MM.1S (cell line): ENCODE measurements around the gene PCLO.

Experiments used
- EZH2phosphoT487 ChIP-seq: fragments of 300-600 bp; sonication (generic); IDR thresholded peaks from 2 replicates; pipeline ENCODE4 v1.6.1; 2018; ENCODE audit warnings: antibody characterized with exemption, low read length
- TF ChIP-seq, protein P1 (sequence below): fragments of 300-600 bp; sonication (generic); IDR thresholded peaks from 2 replicates; pipeline ENCODE4 v1.5.1; 2016; ENCODE audit warnings: antibody characterized with exemption, low read length, mixed read lengths

DNA sequence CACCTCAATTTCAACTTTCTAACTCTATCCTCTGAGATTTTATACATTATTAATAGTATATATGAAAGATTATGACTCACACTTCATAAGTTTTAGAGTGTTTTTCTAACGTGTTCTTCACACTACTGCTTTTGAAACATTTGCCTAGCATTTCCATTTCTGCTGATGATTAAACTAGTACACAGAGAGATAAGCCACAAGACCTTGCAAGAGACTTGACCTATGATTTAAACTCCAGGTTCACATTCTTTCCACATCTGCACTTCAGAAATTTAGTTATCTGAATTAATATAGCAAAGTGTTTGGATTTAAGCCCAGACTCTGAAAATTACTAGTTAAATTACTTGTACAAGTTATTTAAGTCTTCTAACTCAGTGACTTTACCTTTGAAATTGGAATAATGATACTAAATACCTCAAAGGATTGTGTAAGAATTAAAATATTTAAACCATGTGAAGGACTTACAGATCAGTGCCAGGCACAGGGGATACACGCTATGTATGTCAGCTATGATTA lies 66.6 kb downstream of the PCLO start:
- TF ChIP-seq, protein P1, sequence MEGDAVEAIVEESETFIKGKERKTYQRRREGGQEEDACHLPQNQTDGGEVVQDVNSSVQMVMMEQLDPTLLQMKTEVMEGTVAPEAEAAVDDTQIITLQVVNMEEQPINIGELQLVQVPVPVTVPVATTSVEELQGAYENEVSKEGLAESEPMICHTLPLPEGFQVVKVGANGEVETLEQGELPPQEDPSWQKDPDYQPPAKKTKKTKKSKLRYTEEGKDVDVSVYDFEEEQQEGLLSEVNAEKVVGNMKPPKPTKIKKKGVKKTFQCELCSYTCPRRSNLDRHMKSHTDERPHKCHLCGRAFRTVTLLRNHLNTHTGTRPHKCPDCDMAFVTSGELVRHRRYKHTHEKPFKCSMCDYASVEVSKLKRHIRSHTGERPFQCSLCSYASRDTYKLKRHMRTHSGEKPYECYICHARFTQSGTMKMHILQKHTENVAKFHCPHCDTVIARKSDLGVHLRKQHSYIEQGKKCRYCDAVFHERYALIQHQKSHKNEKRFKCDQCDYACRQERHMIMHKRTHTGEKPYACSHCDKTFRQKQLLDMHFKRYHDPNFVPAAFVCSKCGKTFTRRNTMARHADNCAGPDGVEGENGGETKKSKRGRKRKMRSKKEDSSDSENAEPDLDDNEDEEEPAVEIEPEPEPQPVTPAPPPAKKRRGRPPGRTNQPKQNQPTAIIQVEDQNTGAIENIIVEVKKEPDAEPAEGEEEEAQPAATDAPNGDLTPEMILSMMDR: no peak
- TF ChIP-seq EZH2phosphoT487: no peak
